ENCODE results near the gene TFAM.
A peak's percentile ranks its signal among the peaks of the same experiment; 100 is the strongest.

TFAM gene

GRCh38 chr10:58433571-58433970 lies 48.4 kb downstream of the TFAM start:
- no peak for DNase-seq (ENCODE audit: low spot score)

GRCh38 chr10:58435297-58435985 lies 50.2 kb downstream of the TFAM start:
- DNase-seq (ENCODE audit: low spot score) = peak; percentile 56

GRCh38 chr10:58436071-58436470 lies 50.9 kb downstream of the TFAM start:
- DNase-seq (ENCODE audit: low spot score) = no peak

- no peak for DNase-seq (ENCODE audit: low spot score)
Observed at GRCh38 chr10:58438340-58438871, 53.2 kb downstream of the TFAM start.

GRCh38 chr10:58438986-58439385 lies 53.8 kb downstream of the TFAM start:
- no peak for DNase-seq (ENCODE audit: low spot score)

GRCh38 chr10:58439632-58440364 lies 54.6 kb downstream of the TFAM start:
- DNase-seq (ENCODE audit: low spot score) = no peak

GRCh38 chr10:58440484-58440883 lies 55.3 kb downstream of the TFAM start:
- no peak for DNase-seq (ENCODE audit: low spot score)

GRCh38 chr10:58444321-58444720 lies 59.1 kb downstream of the TFAM start:
- no peak for DNase-seq (ENCODE audit: low spot score)

GRCh38 chr10:58444876-58445275 lies 59.7 kb downstream of the TFAM start:
- no peak for DNase-seq (ENCODE audit: low spot score)

GRCh38 chr10:58448121-58448935 lies 63.1 kb downstream of the TFAM start:
- no peak for DNase-seq (ENCODE audit: low spot score)

Data from COLO829 (cell line).